Right atrium auricular region (tissue), 2 donors: ENCODE data around the gene SRRM4. TPM values are rescaled to one million over a fixed set of nuclear protein-coding genes. Genes with fewer than 3 reads are reported as not detected.
A peak's percentile ranks its signal among the peaks of the same experiment; 100 is the strongest.

ENCODE experiments used
- DNase-seq: peaks from one replicate; pipeline ENCODE4 v3.0.0-alpha.2; 2019; ENCODE audit warnings: low spot score
- H3K27ac ChIP-seq, 2 donors: fragments of 200-600 bp; sonication (generic); 1 replicate in 1 of 2; 2 replicates in 1 of 2; pipeline ENCODE4 v1.5.1; 2016 to 2019
- H3K27me3 ChIP-seq, 2 donors: fragments of 200-600 bp; sonication (generic); one replicate each; pipeline versions ENCODE4 v1.5.1 to v1.6.0; 2017 to 2019
- H3K36me3 ChIP-seq: fragments of 200-600 bp; sonication (generic); one replicate; pipeline ENCODE4 v1.5.1; 2016
- H3K4me1 ChIP-seq, 2 donors: fragments of 200-600 bp; sonication (generic); one replicate each; pipeline versions ENCODE4 v1.5.1 to v1.6.0; 2017 to 2019
- H3K4me3 ChIP-seq, 2 donors: fragments of 200-600 bp; sonication (generic); 1 replicate in 1 of 2; 2 replicates in 1 of 2; pipeline ENCODE4 v1.5.1; 2017 to 2019; ENCODE audit warnings: mild to moderate bottlenecking in 1 of 2, moderate library complexity in 1 of 2
- H3K9me3 ChIP-seq, 2 donors: fragments of 200-600 bp; sonication (generic); one replicate each; pipeline ENCODE4 v1.5.1; 2019
- total RNA-seq, 2 donors: library from RNA; depleted of rRNA; stranded (reverse); fragments of >200 nt; gene quantifications; one replicate each; pipeline ENCODE4 v1.1.0, GENCODE V29; 2016
- TF ChIP-seq, protein P1 (sequence below), 2 donors: fragments of 200-600 bp; sonication (generic); IDR thresholded peaks; one replicate each; pipeline ENCODE4 v1.5.1; 2019; ENCODE audit warnings: antibody characterized with exemption in 2 of 2

SRRM4 gene
- total RNA-seq, 2 donors from 2014 or later, result 0.08 TPM; not detected in 1

GRCh38 chr12:119180380-119181040 is 199.2 kb downstream of the SRRM4 start:
- peaks cover 7% of the 10 kb centered on the region for H3K36me3 ChIP-seq
- peak overlapping the region; percentile 97 to 99 for H3K27ac ChIP-seq
- peak; percentile 85 for DNase-seq
- no peaks in the 10 kb centered on the region for H3K27me3 ChIP-seq
- TF ChIP-seq, protein P1, sequence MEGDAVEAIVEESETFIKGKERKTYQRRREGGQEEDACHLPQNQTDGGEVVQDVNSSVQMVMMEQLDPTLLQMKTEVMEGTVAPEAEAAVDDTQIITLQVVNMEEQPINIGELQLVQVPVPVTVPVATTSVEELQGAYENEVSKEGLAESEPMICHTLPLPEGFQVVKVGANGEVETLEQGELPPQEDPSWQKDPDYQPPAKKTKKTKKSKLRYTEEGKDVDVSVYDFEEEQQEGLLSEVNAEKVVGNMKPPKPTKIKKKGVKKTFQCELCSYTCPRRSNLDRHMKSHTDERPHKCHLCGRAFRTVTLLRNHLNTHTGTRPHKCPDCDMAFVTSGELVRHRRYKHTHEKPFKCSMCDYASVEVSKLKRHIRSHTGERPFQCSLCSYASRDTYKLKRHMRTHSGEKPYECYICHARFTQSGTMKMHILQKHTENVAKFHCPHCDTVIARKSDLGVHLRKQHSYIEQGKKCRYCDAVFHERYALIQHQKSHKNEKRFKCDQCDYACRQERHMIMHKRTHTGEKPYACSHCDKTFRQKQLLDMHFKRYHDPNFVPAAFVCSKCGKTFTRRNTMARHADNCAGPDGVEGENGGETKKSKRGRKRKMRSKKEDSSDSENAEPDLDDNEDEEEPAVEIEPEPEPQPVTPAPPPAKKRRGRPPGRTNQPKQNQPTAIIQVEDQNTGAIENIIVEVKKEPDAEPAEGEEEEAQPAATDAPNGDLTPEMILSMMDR (IDR thresholded peaks at IDR 0.05), result no peak
- H3K4me3 ChIP-seq, result peak overlapping the region; percentile 71 to 91
- no peaks in the 10 kb centered on the region for H3K9me3 ChIP-seq
- peaks cover 0 to 56% of the 10 kb centered on the region in 2 donors for H3K4me1 ChIP-seq

- H3K9me3 ChIP-seq, result no peaks in the 10 kb centered on the region
- H3K27ac ChIP-seq, result peak overlapping the region; percentile 97 to 99
- TF ChIP-seq, protein P1 (IDR thresholded peaks at IDR 0.05), result no peak
- peak overlapping the region; percentile 71 to 91 for H3K4me3 ChIP-seq
- H3K27me3 ChIP-seq, result no peaks in the 10 kb centered on the region
- H3K36me3 ChIP-seq, result peaks cover 7% of the 10 kb centered on the region
- no peak for DNase-seq
- H3K4me1 ChIP-seq, result peaks cover 0 to 56% of the 10 kb centered on the region in 2 donors
Measured at GRCh38 chr12:119181202-119181601, 199.9 kb downstream of the SRRM4 start.

- no peaks in the 10 kb centered on the region for H3K27me3 ChIP-seq
- TF ChIP-seq, protein P1 (IDR thresholded peaks at IDR 0.05), result no peak
- no peaks in the 10 kb centered on the region for H3K9me3 ChIP-seq
- peak overlapping the region; percentile 97 to 99 for H3K27ac ChIP-seq
- peak overlapping the region; percentile 71 to 91 for H3K4me3 ChIP-seq
- peaks cover 0 to 57% of the 10 kb centered on the region in 2 donors for H3K4me1 ChIP-seq
- peaks cover 11% of the 10 kb centered on the region for H3K36me3 ChIP-seq
- no peak for DNase-seq
Measured at GRCh38 chr12:119181944-119182343, 200.6 kb downstream of the SRRM4 start.

- DNase-seq, result no peak
- H3K27me3 ChIP-seq, result no peaks in the 10 kb centered on the region
- H3K4me1 ChIP-seq, result peaks cover 0 to 64% of the 10 kb centered on the region in 2 donors
- peak overlapping the region; percentile 97 to 99 for H3K27ac ChIP-seq
- TF ChIP-seq, protein P1 (IDR thresholded peaks at IDR 0.05), result no peak
- H3K4me3 ChIP-seq, result peak overlapping the region; percentile 71 to 91
- peaks cover 21% of the 10 kb centered on the region for H3K36me3 ChIP-seq
- H3K9me3 ChIP-seq, result no peaks in the 10 kb centered on the region
Measured at GRCh38 chr12:119182701-119183493, 201.6 kb downstream of the SRRM4 start.

GRCh38 chr12:119183942-119184695 is 202.8 kb downstream of the SRRM4 start:
- TF ChIP-seq, protein P1 (IDR thresholded peaks at IDR 0.05), result no peak
- Histone ChIP-seq H3K36me3 (peaks cover 28% of the 10 kb centered on the region), H3K27ac (peak overlapping the region; percentile 97 to 99), H3K4me3 (peak overlapping the region; percentile 71 to 91), H3K27me3 (no peaks in the 10 kb centered on the region), H3K9me3 (no peaks in the 10 kb centered on the region), H3K4me1 (peaks cover 0 to 70% of the 10 kb centered on the region in 2 donors)
- no peak for DNase-seq
